Skeletal muscle tissue (tissue), 4 donors: Measurements from ENCODE around the gene ST7. TPM values are rescaled to one million over a fixed set of nuclear protein-coding genes. Genes with fewer than 3 reads are reported as not detected.
"Not testable (repeated sequence)": the region's sequence is repeated elsewhere in the genome, so short reads cannot be mapped to it uniquely, and the experiment has no call there.

Experiments used
- H3K27ac ChIP-seq: one replicate; pipeline ENCODE4 v1.7.0; 2013; ENCODE audit warnings: mild to moderate bottlenecking, low read depth, low read length, inconsistent platforms
- H3K27me3 ChIP-seq, 3 donors: one replicate each; pipeline ENCODE4 v1.7.0; 2013; ENCODE audit warnings: low read length in 3 of 3; ENCODE audit not compliant: control insufficient read depth in 3 of 3, insufficient read depth in 3 of 3
- H3K36me3 ChIP-seq, 3 donors: one replicate each; pipeline ENCODE4 v1.7.0; 2013; ENCODE audit warnings: low read length in 3 of 3; ENCODE audit not compliant: control insufficient read depth in 3 of 3, insufficient read depth in 3 of 3
- H3K4me1 ChIP-seq, 3 donors: one replicate each; pipeline ENCODE4 v1.7.0; 2013; ENCODE audit warnings: low read length in 3 of 3, mild to moderate bottlenecking in 3 of 3; ENCODE audit not compliant: control insufficient read depth in 3 of 3, insufficient read depth in 3 of 3
- H3K4me3 ChIP-seq, 3 donors: one replicate each; pipeline ENCODE4 v1.7.0; 2013; ENCODE audit warnings: low read length in 3 of 3
- H3K9ac ChIP-seq, 3 donors: one replicate each; pipeline ENCODE4 v1.7.0; 2013; ENCODE audit warnings: low read length in 3 of 3, mild to moderate bottlenecking in 3 of 3, moderate library complexity in 2 of 3, low read depth in 1 of 3
- H3K9me3 ChIP-seq, 3 donors: one replicate each; pipeline ENCODE4 v1.7.0; 2013; ENCODE audit warnings: low read length in 3 of 3; ENCODE audit not compliant: control insufficient read depth in 3 of 3
- total RNA-seq: library from RNA; depleted of rRNA; stranded (reverse); fragments of >200 nt; gene quantifications from one replicate; pipeline ENCODE4 v1.2.3, GENCODE V29; 2014
- donor health status: Osteomylitis.

The ST7 gene
- total RNA-seq, 1 donor from 2014 or later, result 23.0 TPM

DNA sequence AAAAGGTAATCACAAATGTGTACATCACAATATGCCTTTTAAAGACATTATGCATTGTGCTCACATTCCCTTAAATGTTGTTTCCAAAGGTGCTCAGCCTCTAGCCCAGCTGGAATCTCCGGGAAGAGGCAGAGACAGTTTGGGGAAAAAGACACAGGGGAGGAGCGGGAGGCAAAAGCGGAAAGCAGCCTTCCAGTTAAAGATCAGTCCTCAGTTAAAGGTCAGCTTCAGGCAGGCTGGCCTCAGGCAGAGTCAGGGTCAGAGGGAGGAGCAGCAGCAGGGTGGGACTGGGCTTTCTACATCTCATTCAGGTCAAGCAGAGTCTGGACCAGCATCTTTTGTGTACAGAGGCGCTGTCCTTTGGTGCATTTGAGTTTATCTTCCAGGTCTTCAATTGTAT lies 18.6 kb downstream of the ST7 start:
- no peak overlapping the region for H3K4me3 ChIP-seq
- no peaks in the 10 kb centered on the region for H3K36me3 ChIP-seq
- no peak overlapping the region for H3K27ac ChIP-seq
- H3K9me3 ChIP-seq, result no peaks in the 10 kb centered on the region
- no peak overlapping the region for H3K9ac ChIP-seq
- peaks cover 0 to 12% (median 7%) of the 10 kb centered on the region in 3 donors for H3K4me1 ChIP-seq
- H3K27me3 ChIP-seq, result no peaks in the 10 kb centered on the region

DNA sequence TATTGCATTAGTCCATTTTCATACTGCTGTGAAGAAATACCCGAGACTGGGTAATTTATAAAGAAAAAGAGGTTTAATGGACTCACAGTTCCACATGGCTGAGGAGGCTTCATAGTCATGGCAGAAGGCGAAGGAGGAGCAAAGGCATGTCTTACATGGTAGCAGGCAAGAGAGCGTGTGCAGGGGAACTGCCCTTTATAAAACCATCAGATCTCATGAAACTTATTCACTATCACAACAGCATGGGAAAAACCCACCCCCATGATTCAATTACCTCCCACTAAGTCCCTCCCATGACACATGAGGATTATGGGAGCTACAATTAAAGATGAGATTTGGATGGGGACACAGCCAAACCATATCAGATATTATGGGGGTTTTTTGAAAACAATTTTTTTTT lies 21.7 kb downstream of the ST7 start:
- not testable (repeated sequence) for H3K4me1 ChIP-seq, H3K9ac ChIP-seq, H3K36me3 ChIP-seq, H3K9me3 ChIP-seq, H3K27ac ChIP-seq, H3K4me3 ChIP-seq, H3K27me3 ChIP-seq

DNA sequence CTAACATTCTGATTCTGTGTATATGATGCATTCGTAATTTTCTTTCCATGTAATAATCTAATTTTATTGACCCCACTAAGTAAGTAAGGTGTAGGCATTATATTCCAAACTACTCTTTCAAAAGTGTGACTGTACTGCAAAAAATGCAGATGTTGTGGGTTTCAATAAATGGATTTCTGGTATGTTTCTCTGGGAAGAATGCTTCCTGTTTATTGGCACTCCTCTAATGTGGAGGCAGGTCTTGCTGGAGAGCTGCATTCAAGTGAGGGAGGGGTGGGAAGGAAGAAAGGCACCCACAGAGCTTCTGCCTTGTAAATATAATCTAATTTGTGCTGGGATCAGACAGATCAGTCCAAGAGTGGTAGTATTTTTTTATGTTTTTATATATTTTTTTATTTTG lies 23.9 kb downstream of the ST7 start:
- H3K4me3 ChIP-seq, result no peak overlapping the region
- no peaks in the 10 kb centered on the region for H3K4me1 ChIP-seq
- no peaks in the 10 kb centered on the region for H3K36me3 ChIP-seq

DNA sequence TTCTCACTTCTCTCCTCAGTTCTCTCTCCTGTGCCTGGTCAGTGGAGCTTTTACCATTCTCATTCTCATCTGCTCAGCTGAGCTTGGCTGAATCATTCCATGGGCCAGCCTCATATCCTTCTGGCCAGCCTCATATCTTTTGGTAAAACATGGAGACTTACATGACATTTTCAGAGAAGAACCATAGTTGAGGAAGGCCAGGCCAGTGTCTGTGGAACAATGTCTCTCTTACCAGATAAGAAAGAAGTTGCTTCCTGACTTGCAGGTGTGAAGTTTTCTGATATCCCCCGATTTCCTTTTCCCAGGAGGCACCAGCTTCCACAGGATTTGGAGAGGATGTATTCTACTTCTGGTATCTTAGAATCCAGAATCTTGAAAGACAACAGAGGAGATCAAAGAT lies 24.7 kb downstream of the ST7 start:
- no peaks in the 10 kb centered on the region for H3K36me3 ChIP-seq
- H3K9ac ChIP-seq, result no peak overlapping the region

More for the DNA sequence above, 23.9 kb downstream of the ST7 start:
- Histone ChIP-seq H3K9me3 (no peaks in the 10 kb centered on the region), H3K9ac (no peak overlapping the region), H3K27ac (no peak overlapping the region), H3K27me3 (no peaks in the 10 kb centered on the region)

DNA sequence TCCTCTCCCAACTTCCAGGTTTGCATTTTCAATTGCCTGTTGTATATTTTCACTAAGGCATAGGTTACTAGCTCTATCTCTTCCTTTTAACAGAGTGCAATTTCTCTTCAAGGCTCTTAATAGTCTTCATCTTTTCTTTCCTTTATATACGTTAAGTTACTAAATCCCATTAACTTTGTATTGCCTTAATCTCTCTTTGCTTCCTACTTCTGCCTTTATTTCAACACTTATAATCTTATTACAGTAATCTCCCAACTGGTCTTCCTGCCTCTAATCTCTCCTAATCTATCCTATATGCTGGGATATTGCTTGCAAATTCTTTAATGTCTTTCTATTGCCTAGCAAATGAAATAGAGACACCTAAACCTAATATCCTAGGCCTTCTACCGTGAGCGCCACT lies 26.1 kb downstream of the ST7 start:
- Histone ChIP-seq H3K36me3 (no peaks in the 10 kb centered on the region), H3K4me3 (no peak overlapping the region), H3K27me3 (no peaks in the 10 kb centered on the region), H3K4me1 (no peaks in the 10 kb centered on the region), H3K27ac (no peak overlapping the region), H3K9ac (no peak overlapping the region), H3K9me3 (no peaks in the 10 kb centered on the region)

More for the DNA sequence above, 24.7 kb downstream of the ST7 start:
- H3K27me3 ChIP-seq, result no peaks in the 10 kb centered on the region
- no peaks in the 10 kb centered on the region for H3K4me1 ChIP-seq
- no peak overlapping the region for H3K4me3 ChIP-seq
- no peaks in the 10 kb centered on the region for H3K9me3 ChIP-seq
- H3K27ac ChIP-seq, result no peak overlapping the region

DNA sequence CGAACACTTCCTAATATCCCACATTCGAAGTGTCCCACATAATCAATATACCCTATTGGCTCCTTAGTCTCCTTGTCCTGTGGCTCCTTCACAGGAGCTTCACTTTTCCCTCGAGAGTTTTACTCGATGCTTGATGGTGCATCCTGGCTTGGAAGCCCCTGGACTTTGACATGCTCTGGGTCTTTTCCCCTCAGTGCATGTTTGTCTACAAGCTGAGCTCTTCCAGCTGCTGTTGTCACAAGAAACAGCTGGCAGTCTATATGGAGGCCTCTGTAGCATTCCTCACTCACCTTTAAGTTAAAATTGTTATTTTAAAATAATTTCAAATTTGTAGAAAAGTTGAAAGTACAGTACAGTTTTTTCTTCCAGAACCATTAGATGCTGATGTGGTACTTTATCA lies 27.1 kb downstream of the ST7 start:
- Histone ChIP-seq H3K9ac (no peak overlapping the region), H3K9me3 (no peaks in the 10 kb centered on the region), H3K27me3 (no peaks in the 10 kb centered on the region), H3K4me3 (no peak overlapping the region), H3K4me1 (no peaks in the 10 kb centered on the region), H3K27ac (no peak overlapping the region), H3K36me3 (no peaks in the 10 kb centered on the region)

DNA sequence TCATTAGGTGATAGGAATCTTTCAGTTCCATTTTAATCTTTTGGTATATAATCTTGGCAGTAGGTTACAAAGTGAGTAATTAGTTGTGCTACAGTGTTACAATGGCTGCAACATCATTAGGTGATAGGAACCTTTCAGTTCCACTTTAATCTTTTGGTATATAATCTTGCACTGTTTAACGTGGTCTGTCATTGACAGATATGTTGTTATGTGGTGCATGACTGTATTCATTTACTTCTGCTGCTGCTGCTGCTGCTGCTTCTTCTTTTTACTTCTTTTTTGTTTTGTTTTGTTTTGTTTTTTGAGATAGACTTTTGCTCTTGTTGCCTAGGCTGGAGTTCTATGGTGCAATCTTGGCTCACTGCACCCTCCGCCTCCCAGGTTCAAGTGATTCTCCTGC lies 28.6 kb downstream of the ST7 start:
- Histone ChIP-seq H3K36me3 (no peaks in the 10 kb centered on the region), H3K27me3 (no peaks in the 10 kb centered on the region), H3K9me3 (no peaks in the 10 kb centered on the region), H3K27ac (no peak overlapping the region), H3K9ac (no peak overlapping the region), H3K4me3 (no peak overlapping the region), H3K4me1 (no peaks in the 10 kb centered on the region)

DNA sequence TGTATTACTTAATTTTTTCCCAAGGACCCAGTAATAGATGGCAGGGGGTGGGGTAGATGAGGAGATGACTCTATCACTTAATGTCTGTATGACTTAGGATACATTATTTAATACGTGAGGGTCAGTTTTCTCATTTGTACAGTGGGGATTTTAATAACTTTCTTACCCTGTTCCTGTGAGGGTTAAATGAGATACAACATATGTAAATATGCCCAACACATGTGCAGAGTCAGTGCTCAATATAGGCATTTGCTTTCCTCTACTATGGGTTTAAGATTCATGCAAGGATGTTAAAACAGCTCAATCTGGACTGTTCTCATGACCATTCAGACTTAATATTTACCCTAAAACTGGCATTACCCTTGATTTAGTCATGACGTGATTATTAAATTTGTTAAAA lies 31.2 kb downstream of the ST7 start:
- no peak overlapping the region for H3K4me3 ChIP-seq
- no peaks in the 10 kb centered on the region for H3K36me3 ChIP-seq
- no peaks in the 10 kb centered on the region for H3K9me3 ChIP-seq
- no peaks in the 10 kb centered on the region for H3K4me1 ChIP-seq
- no peak overlapping the region for H3K27ac ChIP-seq
- no peaks in the 10 kb centered on the region for H3K27me3 ChIP-seq
- H3K9ac ChIP-seq, result no peak overlapping the region

DNA sequence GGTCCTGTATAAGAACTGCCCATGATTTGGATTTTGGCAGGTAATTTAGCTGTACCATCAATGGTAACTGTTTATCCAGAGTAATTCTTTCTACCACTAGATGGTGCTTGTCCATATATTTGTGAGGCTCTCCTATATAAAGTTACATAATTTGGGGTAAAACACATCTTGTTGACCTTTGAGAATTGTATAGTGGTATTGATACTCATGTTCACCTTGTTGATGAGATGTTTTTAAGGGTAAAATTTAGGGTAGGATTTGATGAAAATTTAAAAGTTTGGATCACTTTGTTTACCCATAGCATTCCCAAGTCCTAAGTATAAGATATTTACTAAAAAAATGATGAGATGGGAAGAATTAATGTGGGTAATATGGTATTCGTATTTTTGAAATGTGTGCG lies 31.6 kb downstream of the ST7 start:
- Histone ChIP-seq H3K27ac (no peak overlapping the region), H3K9me3 (no peaks in the 10 kb centered on the region), H3K36me3 (no peaks in the 10 kb centered on the region), H3K4me1 (no peaks in the 10 kb centered on the region), H3K4me3 (no peak overlapping the region), H3K27me3 (no peaks in the 10 kb centered on the region), H3K9ac (no peak overlapping the region)

DNA sequence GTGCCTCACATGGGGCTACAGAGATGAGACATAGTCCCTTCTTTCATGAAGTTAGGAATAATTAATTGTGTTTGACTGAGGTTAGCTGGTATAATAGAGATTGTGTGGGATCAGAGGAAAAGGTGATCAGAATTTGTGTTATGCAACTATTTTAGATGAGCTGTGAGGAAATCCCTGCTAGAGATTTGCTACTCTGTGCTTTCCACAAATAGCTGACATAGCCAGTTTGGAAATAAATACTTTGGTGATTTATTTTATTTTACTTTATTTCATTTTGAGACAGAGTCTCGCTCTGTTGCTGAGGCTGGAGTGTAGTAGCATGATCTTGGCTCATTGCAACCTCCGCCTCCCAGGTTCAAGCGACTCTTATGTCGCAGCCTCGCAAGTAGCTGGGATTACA lies 32.3 kb downstream of the ST7 start:
- Histone ChIP-seq H3K4me1 (no peaks in the 10 kb centered on the region), H3K9ac (no peak overlapping the region), H3K4me3 (no peak overlapping the region), H3K27ac (no peak overlapping the region), H3K36me3 (no peaks in the 10 kb centered on the region), H3K9me3 (no peaks in the 10 kb centered on the region), H3K27me3 (no peaks in the 10 kb centered on the region)
